Neural cell (in vitro differentiated cells): ENCODE measurements around the gene ADGRD1.

ENCODE experiments used
- EP300 ChIP-seq: fragments of 450-650 bp; conservative IDR thresholded peaks from 2 replicates; pipeline ENCODE4 v1.6.1; 2014; ENCODE audit warnings: antibody characterized with exemption, mild to moderate bottlenecking, moderate library complexity; ENCODE audit not compliant: poor library complexity, severe bottlenecking
- EZH2 ChIP-seq: fragments of 200-600, 300-800 bp; shearing (Covaris generic), sonication (generic); IDR thresholded peaks from 2 replicates; pipeline ENCODE4 v1.6.1; 2014; ENCODE audit warnings: antibody characterized with exemption, low read length, borderline replicate concordance, mild to moderate bottlenecking; ENCODE audit not compliant: insufficient read depth, poor library complexity, severe bottlenecking
- MXI1 ChIP-seq: fragments of 450-650 bp; conservative IDR thresholded peaks from 2 replicates; pipeline ENCODE4 v1.6.1; 2014; ENCODE audit warnings: antibody characterized with exemption, mild to moderate bottlenecking; ENCODE audit not compliant: poor library complexity, severe bottlenecking
- POLR2AphosphoS5 ChIP-seq: IDR thresholded peaks from 2 replicates; pipeline ENCODE4 v1.6.1; 2012
- RAD21 ChIP-seq: fragments of 450-650 bp; conservative IDR thresholded peaks from 2 replicates; pipeline ENCODE4 v1.6.1; 2014; ENCODE audit warnings: antibody characterized with exemption, mild to moderate bottlenecking, moderate library complexity
- REST ChIP-seq: IDR thresholded peaks from 2 replicates; pipeline ENCODE4 v1.6.1; 2012; ENCODE audit warnings: borderline replicate concordance
- TF ChIP-seq, protein P1 (sequence below): fragments of 450-650 bp; IDR thresholded peaks from 2 replicates; pipeline ENCODE4 v1.5.1; 2014; ENCODE audit warnings: antibody characterized with exemption, mild to moderate bottlenecking, moderate library complexity; ENCODE audit not compliant: poor library complexity, severe bottlenecking

- TF ChIP-seq, protein P1, sequence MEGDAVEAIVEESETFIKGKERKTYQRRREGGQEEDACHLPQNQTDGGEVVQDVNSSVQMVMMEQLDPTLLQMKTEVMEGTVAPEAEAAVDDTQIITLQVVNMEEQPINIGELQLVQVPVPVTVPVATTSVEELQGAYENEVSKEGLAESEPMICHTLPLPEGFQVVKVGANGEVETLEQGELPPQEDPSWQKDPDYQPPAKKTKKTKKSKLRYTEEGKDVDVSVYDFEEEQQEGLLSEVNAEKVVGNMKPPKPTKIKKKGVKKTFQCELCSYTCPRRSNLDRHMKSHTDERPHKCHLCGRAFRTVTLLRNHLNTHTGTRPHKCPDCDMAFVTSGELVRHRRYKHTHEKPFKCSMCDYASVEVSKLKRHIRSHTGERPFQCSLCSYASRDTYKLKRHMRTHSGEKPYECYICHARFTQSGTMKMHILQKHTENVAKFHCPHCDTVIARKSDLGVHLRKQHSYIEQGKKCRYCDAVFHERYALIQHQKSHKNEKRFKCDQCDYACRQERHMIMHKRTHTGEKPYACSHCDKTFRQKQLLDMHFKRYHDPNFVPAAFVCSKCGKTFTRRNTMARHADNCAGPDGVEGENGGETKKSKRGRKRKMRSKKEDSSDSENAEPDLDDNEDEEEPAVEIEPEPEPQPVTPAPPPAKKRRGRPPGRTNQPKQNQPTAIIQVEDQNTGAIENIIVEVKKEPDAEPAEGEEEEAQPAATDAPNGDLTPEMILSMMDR: no peak
- TF ChIP-seq RAD21: no peak
- no peak for TF ChIP-seq EP300
- TF ChIP-seq REST: no peak
- no peak for TF ChIP-seq EZH2
- TF ChIP-seq POLR2AphosphoS5: no peak
- no peak for TF ChIP-seq MXI1
Measured at GRCh38 chr12:130965668-130966067, 12.0 kb downstream of the ADGRD1 start.
